Measurements from ENCODE around the gene SP6. TPM values are rescaled to one million over a fixed set of nuclear protein-coding genes. Genes with fewer than 3 reads are reported as not detected.

The SP6 gene
- total RNA-seq, 2 donors from 2014 or later: 8.7 to 8.8 TPM

DNA sequence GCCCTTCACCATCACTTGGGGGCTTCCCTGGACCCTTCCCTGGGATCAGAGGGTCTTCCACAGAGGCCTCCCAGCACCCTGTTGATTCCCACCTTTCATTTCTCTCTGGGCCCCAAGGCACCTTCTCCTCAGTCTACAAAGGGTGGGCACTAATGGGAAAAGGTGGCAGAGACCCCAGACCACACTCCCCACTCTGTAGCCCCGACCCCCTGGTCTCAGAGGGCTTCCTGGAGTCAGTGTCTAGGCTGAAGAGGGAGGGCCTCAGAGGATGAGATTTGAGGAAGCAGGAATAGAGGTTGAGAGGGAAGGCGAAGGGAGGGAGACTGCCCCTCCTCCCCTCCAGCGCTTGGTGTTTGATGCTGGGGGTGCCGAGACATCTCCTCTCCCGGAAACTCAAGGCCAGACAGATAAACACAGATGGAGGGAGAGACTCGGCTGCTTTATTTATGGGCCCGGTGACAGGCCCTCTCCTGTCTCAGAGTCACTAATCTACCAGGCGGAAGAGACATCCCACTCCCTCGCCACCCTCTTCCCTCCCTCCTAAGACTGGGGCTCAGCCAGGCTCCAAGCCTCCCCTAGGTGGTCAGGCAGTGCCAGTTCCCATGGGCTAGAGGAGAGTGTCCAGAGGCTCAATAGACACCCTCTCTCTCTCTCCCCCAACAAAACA lies 26.5 kb upstream of the SP6 start:
- no peak overlapping the region for H3K27ac ChIP-seq
- H3K9ac ChIP-seq (ENCODE audit: low read depth in 2 of 2, low read length in 2 of 2): no peak overlapping the region
- H3K36me3 ChIP-seq: no peaks in the 10 kb centered on the region
- H3K9me3 ChIP-seq: no peaks in the 10 kb centered on the region
- no peak for DNase-seq
- no peaks in the 10 kb centered on the region for H3K27me3 ChIP-seq
- intact Hi-C loops (cut with DNase I): no loop called here
- H3K4me1 ChIP-seq: peaks cover 6% of the 10 kb centered on the region
- H3K4me3 ChIP-seq: no peak overlapping the region
- no peak for TF ChIP-seq CTCF (IDR thresholded peaks at IDR 0.05)

DNA sequence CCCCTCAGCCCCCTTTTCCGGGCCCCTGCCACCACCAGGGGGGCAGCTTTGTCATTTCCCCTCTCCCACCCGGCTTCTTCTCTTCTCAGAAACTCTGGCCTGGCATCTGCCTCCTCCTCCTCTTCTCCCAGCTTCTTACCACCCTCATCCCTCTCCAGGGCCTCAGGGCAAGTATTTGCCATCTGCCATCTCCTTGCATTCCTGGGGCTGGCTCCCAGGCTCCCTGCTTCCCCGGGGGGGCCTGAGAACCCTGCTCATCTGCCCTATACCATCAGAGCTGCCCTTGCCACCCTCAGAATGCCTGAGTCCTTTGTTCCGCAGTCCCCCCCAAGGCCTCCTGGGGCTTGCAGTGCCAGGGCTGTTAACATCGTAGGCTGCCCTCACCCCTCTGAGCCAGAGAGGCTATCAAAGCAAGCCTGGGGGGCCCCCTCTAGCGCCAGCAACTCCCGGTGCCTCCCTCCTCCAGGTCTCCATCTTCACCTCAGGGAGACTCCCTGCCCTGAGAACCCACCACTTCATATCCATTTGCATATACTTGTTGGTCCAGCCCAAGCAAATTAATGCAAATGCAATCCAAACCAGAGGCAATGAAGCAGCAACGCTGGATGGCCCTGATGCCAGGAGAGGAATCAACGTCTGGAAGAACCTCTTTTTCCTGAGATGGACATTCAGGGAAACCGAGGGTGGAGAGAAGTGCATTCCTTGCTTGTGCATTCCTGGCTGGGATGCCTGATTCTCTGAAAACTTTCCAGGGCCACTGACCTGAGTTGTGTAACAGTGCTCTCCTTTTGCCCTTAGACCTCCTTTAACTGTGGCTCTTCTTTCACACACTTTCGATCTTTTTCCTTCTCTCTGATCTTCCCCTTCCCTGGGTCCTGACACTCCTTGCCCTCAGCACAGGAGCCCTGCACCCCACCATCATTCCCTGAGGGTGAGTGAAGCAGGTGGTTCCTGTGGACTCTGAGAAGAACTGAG lies 24.3 kb upstream of the SP6 start:
- no peaks in the 10 kb centered on the region for H3K36me3 ChIP-seq
- H3K27me3 ChIP-seq: no peaks in the 10 kb centered on the region
- H3K9ac ChIP-seq (ENCODE audit: low read depth in 2 of 2, low read length in 2 of 2): no peak overlapping the region
- H3K27ac ChIP-seq: no peak overlapping the region
- no peak for DNase-seq
- intact Hi-C loops (cut with DNase I): no loop called here
- no peaks in the 10 kb centered on the region for H3K4me1 ChIP-seq
- no peaks in the 10 kb centered on the region for H3K9me3 ChIP-seq
- H3K4me3 ChIP-seq: no peak overlapping the region
- no peak for TF ChIP-seq CTCF (IDR thresholded peaks at IDR 0.05)

- Histone ChIP-seq H3K9me3 (no peaks in the 10 kb centered on the region), H3K36me3 (no peaks in the 10 kb centered on the region), H3K27ac (no peak overlapping the region), H3K4me1 (no peaks in the 10 kb centered on the region), H3K9ac (ENCODE audit: low read depth in 2 of 2, low read length in 2 of 2) (no peak overlapping the region), H3K27me3 (no peaks in the 10 kb centered on the region), H3K4me3 (no peak overlapping the region)
- DNase-seq: no peak
- intact Hi-C loops (cut with DNase I): no loop called here
- no peak for TF ChIP-seq CTCF (IDR thresholded peaks at IDR 0.05)
Observed at GRCh38 chr17:47873200-47874090, 22.5 kb upstream of the SP6 start.

GRCh38 chr17:47872651-47873161 lies 21.7 kb upstream of the SP6 start:
- no peaks in the 10 kb centered on the region for H3K36me3 ChIP-seq
- H3K27me3 ChIP-seq: no peaks in the 10 kb centered on the region
- no peak overlapping the region for H3K4me3 ChIP-seq
- no peak for DNase-seq
- intact Hi-C loops (cut with DNase I): no loop called here
- no peaks in the 10 kb centered on the region for H3K9me3 ChIP-seq
- no peaks in the 10 kb centered on the region for H3K4me1 ChIP-seq
- no peak overlapping the region for H3K9ac ChIP-seq (ENCODE audit: low read depth in 2 of 2, low read length in 2 of 2)
- H3K27ac ChIP-seq: no peak overlapping the region
- no peak for TF ChIP-seq CTCF (IDR thresholded peaks at IDR 0.05)
